GM21526 (cell line): ENCODE data around the gene IL1A.
A peak's percentile ranks its signal among the peaks of the same experiment; 100 is the strongest.

Source experiments
- ATAC-seq: cut with Tn5 transposase; IDR thresholded peaks from one replicate; pipeline ENCODE4 v1.9.1; 2021; ENCODE audit warnings: moderate library complexity; ENCODE audit not compliant: unreplicated experiment, low FRiP score

The IL1A gene

GRCh38 chr2:112793449-112793978, 9.2 kb upstream of the IL1A start:
- no peak for ATAC-seq

- ATAC-seq, result no peak
Observed at GRCh38 chr2:112792419-112792818, 8.1 kb upstream of the IL1A start.

GRCh38 chr2:112791693-112792230, 7.5 kb upstream of the IL1A start:
- no peak for ATAC-seq

- ATAC-seq, result no peak
Observed at GRCh38 chr2:112791019-112791418, 6.7 kb upstream of the IL1A start.

GRCh38 chr2:112790305-112790704, 6.0 kb upstream of the IL1A start:
- ATAC-seq, result no peak

- ATAC-seq, result no peak
Observed at GRCh38 chr2:112789186-112789585, 4.9 kb upstream of the IL1A start.

DNA sequence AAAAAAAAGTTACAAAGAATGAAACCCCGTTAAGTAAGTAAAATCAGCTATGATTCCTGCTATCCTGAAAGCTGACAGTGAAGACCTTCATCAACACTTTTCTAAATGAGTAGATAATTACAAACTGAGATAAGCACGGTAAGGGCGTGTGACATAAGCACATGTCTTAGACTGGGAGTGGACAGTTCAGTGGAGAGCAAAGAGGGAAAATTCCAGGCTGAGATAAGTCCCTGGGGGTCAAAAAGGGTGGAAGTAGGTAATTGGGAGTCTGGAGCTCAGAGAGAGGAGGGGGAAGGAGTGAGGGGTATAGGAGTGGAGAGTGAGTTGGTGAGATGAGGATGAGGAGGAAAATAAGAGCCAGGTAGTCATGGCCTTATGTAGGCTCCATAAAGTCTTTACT, 4.4 kb upstream of the IL1A start:
- ATAC-seq, result no peak

DNA sequence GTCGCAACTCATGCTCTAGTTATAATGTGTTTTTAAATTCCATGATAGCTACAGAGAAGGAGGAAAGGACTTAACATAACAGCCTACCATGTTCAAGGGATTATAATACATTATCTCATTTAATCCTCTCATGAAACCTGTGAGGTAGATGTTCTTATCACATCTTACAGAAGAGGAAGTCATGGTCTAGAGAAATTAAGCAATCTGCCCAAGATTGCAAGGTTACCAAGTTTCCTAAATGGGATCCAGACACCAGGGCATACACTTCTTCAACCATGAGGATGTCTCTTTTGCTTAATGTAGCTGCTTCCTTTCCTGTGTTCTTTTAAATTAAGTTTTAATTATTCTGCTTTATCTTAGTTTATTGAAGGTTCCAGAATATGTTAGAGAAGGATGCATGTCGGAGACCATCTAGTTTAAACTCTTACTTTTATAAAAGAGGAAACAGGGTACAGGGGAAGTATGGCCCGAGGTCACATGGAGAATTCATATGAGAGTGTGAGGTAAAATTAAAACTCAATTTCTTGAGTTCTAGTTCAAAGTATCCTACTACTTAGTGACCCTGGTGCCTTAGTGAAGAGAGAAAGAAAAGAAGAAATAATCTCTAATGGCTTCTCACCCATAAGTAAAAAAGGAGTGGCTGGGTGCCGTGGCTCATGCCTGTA, 3.6 kb upstream of the IL1A start:
- ATAC-seq, result no peak

DNA sequence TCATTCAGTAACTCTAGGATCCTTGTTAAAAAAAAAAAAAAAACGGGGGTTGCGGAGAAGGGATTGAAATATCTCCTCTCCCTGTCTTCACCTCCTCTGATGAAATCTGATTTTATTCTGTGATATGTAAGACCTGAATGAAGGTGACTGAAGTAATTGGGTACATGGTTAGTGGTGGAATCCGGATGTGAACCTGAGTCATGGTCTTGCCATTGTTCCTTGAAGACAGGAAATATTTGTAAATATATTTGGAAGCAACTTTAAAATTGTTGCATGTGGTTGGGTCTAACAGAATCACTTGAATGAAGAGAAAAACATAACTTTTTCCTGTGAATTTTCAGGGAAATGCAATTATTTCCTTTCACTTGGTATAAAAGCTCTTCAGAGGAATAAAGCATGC, 3.0 kb upstream of the IL1A start:
- ATAC-seq, result no peak

- no peak for ATAC-seq
Observed at GRCh38 chr2:112783187-112783714, 1.0 kb downstream of the IL1A start.

DNA sequence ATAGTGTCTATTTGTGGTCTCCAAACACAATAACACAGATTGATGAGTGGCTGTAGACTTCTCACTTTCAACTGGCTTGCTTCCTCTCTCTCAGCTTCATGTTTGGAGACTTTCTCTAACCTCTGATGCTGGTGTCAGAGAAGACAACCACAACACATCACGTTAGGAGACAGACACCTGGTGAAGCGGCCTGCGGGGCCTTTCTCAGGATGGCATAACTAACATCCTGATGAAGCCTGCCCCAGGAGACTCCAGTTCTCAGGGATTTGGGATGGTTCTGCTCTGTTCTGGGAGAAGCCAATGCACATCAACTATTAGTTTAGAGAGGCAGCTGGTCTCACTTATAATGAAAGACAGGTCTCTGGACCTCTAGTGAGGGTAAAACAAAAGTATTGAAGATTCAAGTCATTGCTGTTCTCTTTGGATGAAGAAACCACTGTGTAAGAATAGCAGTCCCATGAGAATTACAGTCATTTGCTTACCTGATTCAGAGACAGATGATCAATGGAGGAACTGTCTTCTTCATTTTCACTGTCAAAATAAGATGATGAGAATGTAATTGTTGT, 2.0 kb downstream of the IL1A start:
- peak; percentile 73 for ATAC-seq

- ATAC-seq, result no peak
Observed at GRCh38 chr2:112779598-112779997, 4.7 kb downstream of the IL1A start.

- ATAC-seq, result no peak
Observed at GRCh38 chr2:112777036-112777435, 7.3 kb downstream of the IL1A start.

DNA sequence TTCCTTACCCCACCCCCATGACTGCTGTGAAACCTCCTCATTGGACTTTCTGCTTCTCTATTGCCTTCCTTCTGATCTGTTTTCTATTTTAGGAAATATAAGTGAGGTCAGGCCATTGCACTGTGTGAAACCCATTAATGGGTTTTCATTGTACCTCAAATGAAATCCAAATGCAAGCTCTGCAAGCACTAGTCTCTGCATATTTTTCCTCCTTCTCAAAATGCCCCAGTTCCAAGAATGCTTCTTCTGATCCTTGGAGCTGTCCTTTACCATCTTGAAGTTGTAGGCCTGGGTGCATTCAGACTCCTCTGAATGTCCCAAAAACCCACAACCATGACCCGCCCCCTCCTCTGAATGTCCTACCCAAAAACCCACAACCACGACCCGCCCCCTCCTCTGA, 8.2 kb downstream of the IL1A start:
- ATAC-seq, result no peak

GRCh38 chr2:112774536-112775285, 9.6 kb downstream of the IL1A start:
- ATAC-seq, result no peak

DNA sequence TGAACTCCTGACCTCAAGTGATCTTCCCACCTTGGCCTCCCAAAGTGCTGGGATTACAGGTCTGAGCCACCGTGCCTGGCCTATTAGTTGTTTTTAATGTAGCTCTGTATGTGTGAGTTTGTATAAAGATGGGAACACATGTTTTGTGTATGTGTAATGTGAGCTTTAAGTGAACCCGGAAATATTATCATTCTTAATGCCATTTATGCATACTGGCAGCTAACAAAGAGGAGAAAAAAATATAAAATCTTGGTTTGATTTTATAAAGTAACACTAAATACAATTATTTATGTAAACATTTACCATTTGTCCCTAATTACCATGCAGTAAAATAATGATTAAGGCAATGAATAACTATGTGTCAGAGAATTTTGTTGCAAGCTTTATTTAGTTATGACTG, 10.7 kb downstream of the IL1A start:
- no peak for ATAC-seq

DNA sequence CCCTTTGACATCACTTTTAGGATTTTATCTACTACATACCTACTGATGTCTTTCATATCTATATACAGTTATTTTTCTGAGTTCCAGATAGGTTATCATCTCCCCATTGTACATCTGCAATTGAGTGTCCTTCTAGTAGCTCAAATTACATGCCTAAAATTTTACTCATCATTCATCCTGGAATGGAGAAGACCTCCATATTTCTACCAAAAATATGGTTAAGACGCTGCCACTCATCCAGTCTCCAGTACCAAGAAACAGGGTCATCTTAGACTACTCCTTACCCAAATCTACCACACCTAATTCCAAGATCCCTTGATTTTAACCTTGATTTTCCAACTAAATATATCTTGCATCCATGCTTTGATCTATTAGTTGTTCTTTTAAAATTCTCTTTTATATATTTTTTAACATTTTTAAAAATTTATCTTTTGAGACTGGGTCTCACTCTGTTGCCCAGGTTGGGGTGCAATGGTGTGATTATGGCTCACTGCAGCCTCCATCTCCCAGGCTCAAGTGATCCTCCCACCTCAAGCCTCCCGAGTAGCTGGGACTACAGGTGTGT, 11.3 kb downstream of the IL1A start:
- no peak for ATAC-seq

DNA sequence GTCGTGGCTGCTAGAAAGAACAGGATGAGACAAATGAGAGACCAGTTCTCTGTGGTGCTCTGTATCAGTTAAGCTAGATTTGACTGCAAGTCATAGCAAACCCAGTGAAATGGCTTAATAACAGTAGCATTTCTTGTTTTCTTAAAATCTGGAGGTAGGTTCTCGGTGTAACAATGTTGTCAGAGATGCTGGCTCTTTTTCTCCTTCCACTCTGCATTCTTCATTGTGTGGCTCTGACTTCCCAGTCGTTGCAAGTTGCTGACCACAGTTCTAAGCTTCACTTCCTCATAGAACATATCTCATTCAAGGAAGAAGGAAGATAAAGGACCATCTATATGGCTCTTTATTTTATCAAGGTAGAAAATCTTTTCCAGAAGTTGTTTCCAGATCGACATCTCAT, 12.0 kb downstream of the IL1A start:
- no peak for ATAC-seq

- no peak for ATAC-seq
Observed at GRCh38 chr2:112768432-112768831, 15.9 kb downstream of the IL1A start.

DNA sequence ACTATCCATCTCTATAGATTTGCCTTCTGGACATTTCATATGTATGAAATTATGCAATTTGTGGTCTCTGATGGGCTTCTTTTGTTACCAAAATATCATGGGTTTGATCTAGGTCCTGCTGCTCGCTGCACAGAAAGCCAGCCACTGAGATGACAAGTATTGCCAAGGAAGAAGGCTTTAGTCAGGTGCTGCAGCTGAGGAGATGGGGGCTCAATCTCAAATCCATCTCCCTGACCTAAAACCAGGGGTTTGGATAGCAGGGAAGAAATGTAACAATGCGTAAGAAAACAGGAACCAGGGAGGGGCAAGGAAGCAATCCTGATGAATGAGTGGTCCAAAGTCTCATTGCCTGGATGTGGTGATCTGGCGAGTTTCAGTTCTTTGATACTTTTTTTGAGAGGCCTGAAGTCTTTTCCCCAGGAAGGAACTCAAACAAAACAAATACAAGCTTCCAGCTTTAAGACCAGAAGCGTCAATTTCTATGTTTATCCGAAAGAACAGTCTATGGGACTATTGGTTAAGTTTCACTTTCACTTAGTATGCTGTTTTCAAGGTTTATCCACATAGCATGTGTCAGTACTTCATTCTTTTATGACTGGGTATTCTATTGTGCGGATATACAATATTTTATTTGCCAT, 16.5 kb downstream of the IL1A start:
- no peak for ATAC-seq
